NB4 (cell line): Measurements from ENCODE around the gene SLC52A3.
"Not testable (repeated sequence)": the region's sequence is repeated elsewhere in the genome, so short reads cannot be mapped to it uniquely, and the experiment has no call there.

Experiments
- DNase-seq: peaks from one replicate; pipeline ENCODE4 v3.0.0; 2010; ENCODE audit warnings: low read depth
- H3K4me3 ChIP-seq: one replicate; pipeline ENCODE4 v1.5.1; 2011; ENCODE audit warnings: mild to moderate bottlenecking, low read depth, low read length, moderate library complexity
- CTCF ChIP-seq: IDR thresholded peaks from one replicate; pipeline ENCODE4 v1.5.1; 2012; ENCODE audit warnings: low read depth, low read length
- MAX ChIP-seq: IDR thresholded peaks from 2 replicates; pipeline ENCODE4 v1.6.1; 2011; ENCODE audit warnings: low read depth, low read length
- MYC ChIP-seq: IDR thresholded peaks from 2 replicates; pipeline ENCODE4 v1.6.1; 2011; ENCODE audit warnings: low read depth, low read length
- POLR2A ChIP-seq: IDR thresholded peaks from 2 replicates; pipeline ENCODE4 v1.6.1; 2011; ENCODE audit warnings: mild to moderate bottlenecking; ENCODE audit not compliant: insufficient read length; ENCODE audit errors: extremely low read depth

The SLC52A3 gene

GRCh38 chr20:768426-768978 lies at the start of gene SLC52A3:
TSS of gene SLC52A3 (minus strand) at chr20:768500. CDS start at chr20:765774, 2,726 bp downstream.
- no peak within 1 kb of the TSS for H3K4me3 ChIP-seq
- TF ChIP-seq CTCF = peak; percentile 24
- no peak for TF ChIP-seq MYC
- TF ChIP-seq POLR2A = no peak
- TF ChIP-seq MAX = no peak
- DNase-seq = peak; percentile 39

- TF ChIP-seq POLR2A = no peak
- TF ChIP-seq CTCF = peak; percentile 98
- peak; percentile 75 for DNase-seq
- H3K4me3 ChIP-seq = no peak overlapping the region
Observed at GRCh38 chr20:815914-816606, 47.8 kb upstream of the SLC52A3 start.

GRCh38 chr20:815226-815625 lies 46.9 kb upstream of the SLC52A3 start:
- H3K4me3 ChIP-seq = no peak overlapping the region
- no peak for TF ChIP-seq MYC
- TF ChIP-seq MAX = no peak
- no peak for TF ChIP-seq POLR2A
- TF ChIP-seq CTCF = no peak
- no peak for DNase-seq

GRCh38 chr20:813390-813789 lies 45.1 kb upstream of the SLC52A3 start:
- H3K4me3 ChIP-seq = no peak overlapping the region
- TF ChIP-seq POLR2A (no peak), MYC (no peak), MAX (no peak), CTCF (no peak)
- no peak for DNase-seq

DNA sequence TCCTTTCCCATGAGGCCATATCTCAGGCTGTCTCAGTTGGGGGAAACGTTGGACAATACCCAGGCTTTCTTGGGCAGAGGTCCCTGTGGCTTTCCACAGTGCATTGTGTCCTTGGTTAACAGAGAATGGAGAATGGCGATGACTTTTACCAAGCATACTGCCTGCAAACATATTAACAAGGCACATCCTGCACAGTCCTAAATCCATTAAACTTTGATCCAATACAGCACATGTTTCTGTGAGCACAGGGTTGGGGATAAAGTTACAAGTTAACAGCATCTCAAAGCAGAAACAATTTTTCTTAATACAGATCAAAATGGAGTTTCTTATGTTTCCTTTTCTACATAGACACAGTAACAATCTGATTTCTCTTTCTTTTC lies 44.1 kb upstream of the SLC52A3 start:
- H3K4me3 ChIP-seq, DNase-seq: not testable (repeated sequence)

GRCh38 chr20:811776-812434 lies 43.6 kb upstream of the SLC52A3 start:
- DNase-seq, H3K4me3 ChIP-seq: not testable (repeated sequence)

- no peak overlapping the region for H3K4me3 ChIP-seq
- TF ChIP-seq MAX (no peak), MYC (no peak), CTCF (no peak), POLR2A (no peak)
- DNase-seq = peak; percentile 49
Observed at GRCh38 chr20:805713-806112, 37.4 kb upstream of the SLC52A3 start.
